ENCODE measurements around the gene KCNMB1. TPM values are rescaled to one million over a fixed set of nuclear protein-coding genes. Genes with fewer than 3 reads are reported as not detected.

The KCNMB1 gene
- total RNA-seq, 2 experiments from 2014 or later = not detected

GRCh38 chr5:170341545-170341944 is 47.6 kb downstream of the KCNMB1 start:
- peak; percentile 55 for DNase-seq (ENCODE audit: low spot score)
- no peaks in the 10 kb centered on the region for H3K79me2 ChIP-seq (ENCODE audit: insufficient read depth, low read depth, low read length)
- intact Hi-C loops (cut with micrococcal nuclease; ENCODE audit: unreplicated experiment) = no loop called here
- BruUV-seq (replicated peaks) = no TSS peak
- no peak overlapping the region for H3K27ac ChIP-seq (ENCODE audit: low read depth, low read length, poor library complexity, severe bottlenecking)
- no peak overlapping the region for H3K4me2 ChIP-seq (ENCODE audit: low read length)
- H3K9me3 ChIP-seq (ENCODE audit: low read length) = peaks cover 10% of the 10 kb centered on the region
- H3K36me3 ChIP-seq (ENCODE audit: insufficient read depth, low read length) = no peaks in the 10 kb centered on the region
- H3K4me3 ChIP-seq (ENCODE audit: low read depth, low read length, poor library complexity, severe bottlenecking) = no peak overlapping the region
- ChIA-PET CTCF (ENCODE audit: unreplicated experiment) (no interaction called here), POLR2A (interaction anchor here (0.7 kb wide), 1 partner anchor 622 kb away, joined by 3 read pairs; no protein-coding TSS in a partner anchor)
- no peak overlapping the region for H2AFZ ChIP-seq (ENCODE audit: low read length)
- H3K9me2 ChIP-seq (ENCODE audit: insufficient read depth, low read length) = no peaks in the 10 kb centered on the region
- H3K4me1 ChIP-seq (ENCODE audit: insufficient read depth, low read length, poor library complexity, severe bottlenecking) = no peaks in the 10 kb centered on the region
- TF ChIP-seq EZH2phosphoT487 (IDR thresholded peaks at IDR 0.05; ENCODE audit: borderline replicate concordance, low read depth, low read length) = no peak
- TF ChIP-seq, protein P1, sequence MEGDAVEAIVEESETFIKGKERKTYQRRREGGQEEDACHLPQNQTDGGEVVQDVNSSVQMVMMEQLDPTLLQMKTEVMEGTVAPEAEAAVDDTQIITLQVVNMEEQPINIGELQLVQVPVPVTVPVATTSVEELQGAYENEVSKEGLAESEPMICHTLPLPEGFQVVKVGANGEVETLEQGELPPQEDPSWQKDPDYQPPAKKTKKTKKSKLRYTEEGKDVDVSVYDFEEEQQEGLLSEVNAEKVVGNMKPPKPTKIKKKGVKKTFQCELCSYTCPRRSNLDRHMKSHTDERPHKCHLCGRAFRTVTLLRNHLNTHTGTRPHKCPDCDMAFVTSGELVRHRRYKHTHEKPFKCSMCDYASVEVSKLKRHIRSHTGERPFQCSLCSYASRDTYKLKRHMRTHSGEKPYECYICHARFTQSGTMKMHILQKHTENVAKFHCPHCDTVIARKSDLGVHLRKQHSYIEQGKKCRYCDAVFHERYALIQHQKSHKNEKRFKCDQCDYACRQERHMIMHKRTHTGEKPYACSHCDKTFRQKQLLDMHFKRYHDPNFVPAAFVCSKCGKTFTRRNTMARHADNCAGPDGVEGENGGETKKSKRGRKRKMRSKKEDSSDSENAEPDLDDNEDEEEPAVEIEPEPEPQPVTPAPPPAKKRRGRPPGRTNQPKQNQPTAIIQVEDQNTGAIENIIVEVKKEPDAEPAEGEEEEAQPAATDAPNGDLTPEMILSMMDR (conservative IDR thresholded peaks at IDR 0.05; ENCODE audit: low read length) = no peak
- H4K20me1 ChIP-seq (ENCODE audit: insufficient read depth, low read length) = no peaks in the 10 kb centered on the region

DNA sequence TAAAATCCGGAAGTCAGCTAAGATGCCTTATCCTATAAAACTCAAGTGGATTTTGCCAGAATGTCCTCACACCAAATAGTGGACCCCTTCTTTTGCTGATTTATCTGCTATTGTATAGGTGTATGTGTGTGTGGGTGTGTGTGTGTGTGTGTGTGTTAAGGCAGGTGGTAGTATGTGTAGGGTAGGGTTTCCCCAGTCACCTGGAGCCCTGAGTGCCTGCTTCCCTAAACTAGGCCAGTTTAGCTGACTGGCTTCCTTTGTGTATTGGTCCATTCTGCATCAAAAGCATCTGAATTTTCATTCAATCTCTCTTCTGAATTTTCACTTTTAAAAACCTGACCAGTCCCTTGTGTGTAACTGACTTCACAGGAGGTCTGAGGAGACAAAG is 49.4 kb downstream of the KCNMB1 start:
- CTCF ChIA-PET (ENCODE audit: unreplicated experiment) = interaction anchor here (1.8 kb wide), 1 partner anchor 66 kb away, joined by 11 read pairs; no protein-coding TSS in a partner anchor
- TF ChIP-seq, protein P1 (conservative IDR thresholded peaks at IDR 0.05; ENCODE audit: low read length) = no peak

DNA sequence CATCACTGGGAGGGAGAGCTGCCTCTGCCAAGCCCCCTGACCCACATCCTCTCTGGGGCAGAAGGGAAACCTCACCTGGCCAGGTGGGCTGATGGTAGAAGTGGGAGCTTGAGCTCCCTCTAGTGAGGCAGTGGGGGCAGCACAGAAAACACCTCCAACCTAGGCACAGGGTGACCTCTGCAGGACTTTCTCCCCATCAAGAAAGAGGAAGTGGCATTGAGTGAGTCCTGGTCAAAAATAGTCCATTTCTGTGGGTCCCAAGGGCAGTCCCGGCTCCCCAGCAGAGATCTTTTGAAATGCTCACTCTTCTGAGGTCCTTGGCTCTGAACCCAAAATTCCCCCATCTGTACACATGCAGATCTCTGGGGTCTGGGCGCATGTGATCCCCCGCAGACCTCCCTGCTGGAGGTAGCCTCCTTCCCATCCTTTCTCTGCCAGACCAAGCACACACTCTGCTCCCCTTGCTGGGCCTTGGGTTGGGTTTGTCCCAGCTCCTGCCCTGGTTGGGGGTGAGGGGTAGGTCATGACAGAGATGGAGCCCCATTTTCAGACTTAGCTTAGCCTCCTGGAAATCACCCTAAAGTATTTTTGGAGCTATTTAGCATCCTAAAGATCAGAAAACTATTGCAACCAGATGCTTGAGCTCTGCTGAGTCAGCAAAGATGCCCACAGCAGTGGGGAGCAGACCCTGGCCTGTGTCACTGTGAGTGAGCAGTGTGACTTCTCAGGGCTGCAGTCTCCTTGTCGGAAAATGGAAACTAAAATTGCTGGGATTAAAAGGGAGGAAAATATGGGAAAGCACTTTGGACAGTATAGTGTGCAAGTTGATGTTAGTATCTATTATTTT is 50.0 kb downstream of the KCNMB1 start:
- no peaks in the 10 kb centered on the region for H3K4me1 ChIP-seq (ENCODE audit: insufficient read depth, low read length, poor library complexity, severe bottlenecking)
- H2AFZ ChIP-seq (ENCODE audit: low read length) = no peak overlapping the region

More for the DNA sequence above, 49.4 kb downstream of the KCNMB1 start:
- Histone ChIP-seq H3K9me3 (ENCODE audit: low read length) (peaks cover 10% of the 10 kb centered on the region), H3K4me2 (ENCODE audit: low read length) (no peak overlapping the region), H3K4me1 (ENCODE audit: insufficient read depth, low read length, poor library complexity, severe bottlenecking) (no peaks in the 10 kb centered on the region), H4K20me1 (ENCODE audit: insufficient read depth, low read length) (no peaks in the 10 kb centered on the region), H3K4me3 (ENCODE audit: low read depth, low read length, poor library complexity, severe bottlenecking) (no peak overlapping the region), H3K79me2 (ENCODE audit: insufficient read depth, low read depth, low read length) (no peaks in the 10 kb centered on the region), H2AFZ (ENCODE audit: low read length) (no peak overlapping the region), H3K27ac (ENCODE audit: low read depth, low read length, poor library complexity, severe bottlenecking) (no peak overlapping the region), H3K9me2 (ENCODE audit: insufficient read depth, low read length) (no peaks in the 10 kb centered on the region), H3K36me3 (ENCODE audit: insufficient read depth, low read length) (no peaks in the 10 kb centered on the region)
- POLR2A ChIA-PET = interaction anchor here (1.4 kb wide), 1 partner anchor 63 kb away, joined by 5 read pairs; no protein-coding TSS in a partner anchor
- no peak for DNase-seq (ENCODE audit: low spot score)
- BruUV-seq (replicated peaks) = no TSS peak
- intact Hi-C loops (cut with micrococcal nuclease; ENCODE audit: unreplicated experiment) = loop anchor here (1.0 kb wide), 3 partner anchors 65 to 113 kb away; no protein-coding TSS in a partner anchor

More for the DNA sequence above, 50.0 kb downstream of the KCNMB1 start:
- DNase-seq (ENCODE audit: low spot score) = peak; percentile 64
- intact Hi-C loops (cut with micrococcal nuclease; ENCODE audit: unreplicated experiment) = loop anchor here (1.0 kb wide), 3 partner anchors 65 to 113 kb away; no protein-coding TSS in a partner anchor
- H3K36me3 ChIP-seq (ENCODE audit: insufficient read depth, low read length) = no peaks in the 10 kb centered on the region
- POLR2A ChIA-PET = interaction anchor here (1.4 kb wide), 1 partner anchor 62 kb away, joined by 5 read pairs; no protein-coding TSS in a partner anchor
- H3K4me2 ChIP-seq (ENCODE audit: low read length) = no peak overlapping the region
- BruUV-seq (replicated peaks) = no TSS peak
- no peak overlapping the region for H3K4me3 ChIP-seq (ENCODE audit: low read depth, low read length, poor library complexity, severe bottlenecking)
- CTCF ChIA-PET (ENCODE audit: unreplicated experiment) = interaction anchor here (0.6 to 1.8 kb wide), 2 partner anchors 65 to 1264 kb away, joined by 3 to 11 read pairs; no protein-coding TSS in a partner anchor
- no peak for TF ChIP-seq EZH2phosphoT487 (IDR thresholded peaks at IDR 0.05; ENCODE audit: borderline replicate concordance, low read depth, low read length)
- TF ChIP-seq, protein P1 (conservative IDR thresholded peaks at IDR 0.05; ENCODE audit: low read length) = peak; percentile 81
- no peaks in the 10 kb centered on the region for H4K20me1 ChIP-seq (ENCODE audit: insufficient read depth, low read length)
- no peaks in the 10 kb centered on the region for H3K79me2 ChIP-seq (ENCODE audit: insufficient read depth, low read depth, low read length)
- peaks cover 10% of the 10 kb centered on the region for H3K9me3 ChIP-seq (ENCODE audit: low read length)
- H3K27ac ChIP-seq (ENCODE audit: low read depth, low read length, poor library complexity, severe bottlenecking) = no peak overlapping the region
- no peaks in the 10 kb centered on the region for H3K9me2 ChIP-seq (ENCODE audit: insufficient read depth, low read length)

Data from OCI-LY7 (cell line).